Measurements from ENCODE around the gene RBM47.
"Not testable (repeated sequence)": the region's sequence is repeated elsewhere in the genome, so short reads cannot be mapped to it uniquely, and the experiment has no call there.

Gene RBM47

GRCh38 chr4:40629401-40630334, at the start of gene RBM47:
RBM47 (minus strand) TSS chr4:40629864; CDS start chr4:40438893, 190,971 bp downstream.
- in situ Hi-C loops (cut with MboI; ENCODE audit: low pct_unique_long_range_greater_than_20kb, low sequenced_read_pairs) = no loop called here
- DNase-seq = peak; percentile 43

DNA sequence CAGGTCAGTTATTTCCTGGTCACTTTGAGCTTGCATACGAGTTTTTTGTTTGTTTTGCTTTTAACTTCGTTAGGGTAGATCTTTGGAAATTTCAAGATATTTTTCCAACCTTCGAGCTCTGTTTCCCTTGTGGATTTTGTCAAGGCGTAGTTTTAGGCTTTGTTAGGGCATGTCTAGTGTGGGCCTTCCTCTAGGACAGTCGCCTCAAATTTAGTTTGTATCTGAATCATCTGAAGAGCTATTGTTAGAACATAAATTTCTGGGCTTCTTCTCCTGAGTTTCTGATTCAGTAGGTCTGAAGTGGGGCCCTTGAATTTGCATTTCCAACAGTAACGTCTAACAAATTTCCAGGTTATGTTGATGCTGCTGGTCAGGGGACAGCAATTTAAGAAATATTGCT, 48.8 kb upstream of the RBM47 start:
- DNase-seq = no peak

GRCh38 chr4:40675166-40675565, 45.5 kb upstream of the RBM47 start:
- in situ Hi-C loops (cut with MboI; ENCODE audit: low pct_unique_long_range_greater_than_20kb, low sequenced_read_pairs) = no loop called here
- DNase-seq = no peak

More for the DNA sequence above, 48.8 kb upstream of the RBM47 start:
- in situ Hi-C loops (cut with MboI; ENCODE audit: low pct_unique_long_range_greater_than_20kb, low sequenced_read_pairs) = no loop called here

DNA sequence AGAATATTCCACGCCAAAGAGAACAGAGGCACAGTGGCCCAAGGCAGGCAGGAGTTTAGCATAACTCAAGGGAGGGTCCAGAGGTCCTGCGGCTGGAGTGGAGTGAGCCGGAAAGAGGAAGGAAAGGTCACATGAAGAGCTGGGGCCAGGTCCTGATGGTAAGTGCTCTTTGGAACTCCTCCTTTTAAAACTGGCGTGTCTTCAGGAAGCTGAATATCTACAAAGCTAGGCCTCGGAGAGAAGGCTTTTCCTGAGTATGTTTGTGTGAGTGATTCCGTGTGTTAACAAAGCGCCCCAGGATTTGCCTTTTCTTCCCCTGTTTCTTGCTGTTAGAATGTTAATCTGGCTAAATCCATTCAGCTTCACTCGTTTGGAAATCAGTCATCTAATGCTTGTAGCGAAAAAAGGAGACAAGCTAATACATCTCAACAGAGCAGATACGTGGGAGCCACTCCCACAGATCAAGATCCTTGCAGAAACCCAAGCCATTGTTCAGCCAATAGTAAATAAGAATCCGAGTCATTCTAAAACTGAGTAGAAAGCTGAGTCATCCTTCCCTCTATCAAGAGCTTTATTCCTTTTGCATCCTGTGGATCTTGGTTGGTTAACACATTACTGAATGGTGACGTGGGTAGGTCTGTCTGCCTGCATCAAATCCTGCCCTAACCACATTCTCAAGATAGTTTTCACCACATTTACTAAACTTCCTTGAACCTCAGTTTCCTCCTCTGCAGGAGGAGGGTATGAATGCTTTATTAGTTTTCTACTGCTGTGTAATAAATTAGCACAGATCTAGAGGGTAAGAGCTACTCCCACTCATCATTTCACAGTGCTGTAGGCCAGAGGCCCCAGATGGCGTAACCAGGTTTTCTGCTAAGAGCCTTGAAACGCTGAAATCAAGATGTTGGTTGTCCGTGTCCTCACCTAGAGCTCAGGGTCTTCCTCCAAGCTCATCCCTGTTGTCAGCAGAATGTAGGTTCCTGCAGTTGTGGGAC, 43.2 kb upstream of the RBM47 start:
- in situ Hi-C loops (cut with MboI; ENCODE audit: low pct_unique_long_range_greater_than_20kb, low sequenced_read_pairs) = no loop called here
- DNase-seq = peak; percentile 90

GRCh38 chr4:40669504-40669903, 39.8 kb upstream of the RBM47 start:
- in situ Hi-C loops (cut with MboI; ENCODE audit: low pct_unique_long_range_greater_than_20kb, low sequenced_read_pairs) = no loop called here

DNA sequence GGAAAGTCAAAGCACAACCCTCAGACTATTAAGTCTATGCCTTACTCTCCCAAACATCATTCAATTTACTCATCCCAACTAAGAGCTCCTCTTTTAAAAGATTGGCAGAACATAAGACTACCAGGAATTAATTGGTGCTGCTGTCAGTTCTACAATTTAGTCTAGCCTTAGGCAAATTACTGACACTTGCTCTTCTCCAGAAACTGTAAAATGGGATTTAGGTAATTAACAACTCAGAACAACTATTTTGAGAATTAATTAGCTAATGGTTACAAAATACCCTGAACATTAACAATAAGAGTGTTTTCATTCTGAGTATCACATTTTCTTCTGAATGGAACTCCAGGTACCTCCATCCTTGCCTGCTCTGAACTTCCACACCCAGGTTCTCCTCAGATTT, 36.2 kb upstream of the RBM47 start:
- DNase-seq = no peak
- in situ Hi-C loops (cut with MboI; ENCODE audit: low pct_unique_long_range_greater_than_20kb, low sequenced_read_pairs) = no loop called here

More at GRCh38 chr4:40669504-40669903, 39.8 kb upstream of the RBM47 start:
- no peak for DNase-seq

DNA sequence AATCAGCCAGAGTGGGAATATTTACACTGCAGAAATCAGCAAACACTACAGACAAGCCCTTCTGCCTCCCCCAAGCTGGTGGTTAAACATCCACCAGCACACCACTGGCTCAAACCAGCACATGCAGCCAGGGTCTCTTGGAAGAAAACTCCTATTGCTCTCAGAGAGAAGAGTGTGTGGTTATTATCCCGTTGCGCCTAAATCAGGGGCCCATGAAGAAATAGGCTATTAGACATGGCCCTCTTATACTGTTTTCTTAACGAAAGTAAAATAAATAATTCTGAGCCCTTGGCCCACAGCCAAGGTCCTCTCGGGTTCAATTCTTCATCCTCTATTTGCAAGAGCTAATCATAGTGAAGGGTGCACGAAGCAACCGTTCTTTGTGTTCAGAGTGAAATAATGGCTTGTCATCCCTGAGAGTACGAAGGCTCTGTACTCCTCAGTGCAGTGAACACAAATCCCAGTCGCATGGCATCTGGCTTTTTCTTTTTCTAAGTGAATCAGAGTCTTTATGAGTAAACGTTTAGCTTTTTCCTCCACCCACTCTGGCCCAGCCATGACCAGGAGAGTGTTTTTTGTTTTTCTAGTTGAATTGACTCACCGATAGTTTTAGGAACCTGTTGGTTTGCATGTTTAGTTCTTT, 33.4 kb upstream of the RBM47 start:
- in situ Hi-C loops (cut with MboI; ENCODE audit: low pct_unique_long_range_greater_than_20kb, low sequenced_read_pairs) = no loop called here
- DNase-seq = no peak

- in situ Hi-C loops (cut with MboI; ENCODE audit: low pct_unique_long_range_greater_than_20kb, low sequenced_read_pairs) = no loop called here
Measured at GRCh38 chr4:40661803-40662202, 32.1 kb upstream of the RBM47 start.

DNA sequence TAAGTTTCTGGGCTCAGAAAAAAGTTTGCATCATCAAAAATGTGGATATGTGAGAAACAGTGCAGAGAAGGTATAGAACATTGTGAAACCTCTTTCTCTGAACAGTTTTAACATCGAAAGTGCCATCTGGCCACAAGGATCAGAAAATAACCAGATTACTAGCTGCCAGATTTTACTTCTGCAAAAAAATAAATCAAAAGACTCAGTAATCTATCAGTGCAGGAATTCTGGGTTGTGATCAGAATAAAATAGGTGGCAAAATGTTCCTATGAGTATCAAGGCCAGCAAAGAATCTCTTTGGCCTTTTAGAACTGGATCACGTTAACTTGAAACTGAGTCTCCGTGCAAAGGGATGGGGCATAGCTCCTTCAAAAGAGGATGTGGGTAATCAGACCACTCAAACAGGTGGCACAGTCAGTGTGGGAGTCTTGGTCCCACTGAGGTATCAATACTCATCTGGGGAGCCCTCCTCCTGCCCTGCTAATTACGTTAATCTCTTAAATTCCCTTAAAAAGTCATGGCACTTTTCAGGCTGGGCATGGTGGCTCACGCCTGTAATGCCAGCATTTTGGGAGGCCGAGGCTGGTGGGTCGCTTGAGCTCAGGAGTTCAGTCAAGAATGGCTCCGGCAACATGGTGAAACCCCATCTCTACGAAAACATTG, 26.7 kb upstream of the RBM47 start:
- in situ Hi-C loops (cut with MboI; ENCODE audit: low pct_unique_long_range_greater_than_20kb, low sequenced_read_pairs) = no loop called here
- DNase-seq = peak; percentile 18

More at GRCh38 chr4:40661803-40662202, 32.1 kb upstream of the RBM47 start:
- DNase-seq = no peak

- in situ Hi-C loops (cut with MboI; ENCODE audit: low pct_unique_long_range_greater_than_20kb, low sequenced_read_pairs) = no loop called here
- DNase-seq = no peak
Measured at GRCh38 chr4:40651280-40651679, 21.6 kb upstream of the RBM47 start.

GRCh38 chr4:40649321-40649720, 19.7 kb upstream of the RBM47 start:
- no peak for DNase-seq
- in situ Hi-C loops (cut with MboI; ENCODE audit: low pct_unique_long_range_greater_than_20kb, low sequenced_read_pairs) = no loop called here

DNA sequence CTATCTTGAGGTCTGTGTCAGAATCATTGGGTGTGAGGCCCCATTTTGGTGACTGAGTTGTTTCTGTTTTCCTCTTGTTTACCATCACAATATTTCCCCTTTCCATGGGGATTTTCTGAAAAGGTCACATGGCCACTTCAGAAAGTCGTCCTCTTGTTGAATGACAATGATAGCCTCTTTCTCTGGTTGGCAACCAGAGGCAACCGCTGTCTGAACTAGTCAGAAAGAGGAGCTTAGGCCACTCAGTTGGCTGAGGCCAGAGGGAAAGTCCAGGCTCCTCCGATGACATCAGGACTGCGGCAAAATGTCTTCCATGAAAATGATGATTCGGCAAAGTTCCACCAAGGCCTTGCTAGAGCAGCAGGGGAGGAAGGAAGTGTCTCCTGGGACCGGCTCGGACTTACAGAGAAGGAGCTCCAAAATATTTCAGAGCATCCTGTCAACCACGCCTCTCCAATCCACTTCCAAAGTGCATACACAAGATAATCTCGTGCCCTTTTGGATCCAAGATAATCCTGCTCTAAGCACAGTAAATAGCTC, 19.1 kb upstream of the RBM47 start:
- in situ Hi-C loops (cut with MboI; ENCODE audit: low pct_unique_long_range_greater_than_20kb, low sequenced_read_pairs) = no loop called here
- no peak for DNase-seq

DNA sequence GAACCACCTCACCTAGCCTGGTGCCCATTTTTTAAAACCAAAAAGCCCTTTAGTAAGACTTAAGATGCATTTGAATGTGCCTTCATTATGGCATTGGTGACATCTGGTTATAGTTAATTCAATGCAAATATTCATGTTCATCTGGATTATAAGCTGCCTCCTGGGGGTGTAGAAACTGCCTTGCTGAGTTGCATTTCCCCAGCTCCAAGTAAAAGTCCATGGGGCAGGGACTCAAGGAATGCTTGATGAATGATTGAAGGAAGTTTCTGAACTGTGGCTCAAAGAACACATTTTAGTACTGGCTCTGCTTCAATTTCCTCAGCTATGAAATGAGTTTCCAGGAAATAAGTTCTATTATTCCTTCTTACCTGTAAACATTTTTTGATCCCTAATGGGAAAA, 18.5 kb upstream of the RBM47 start:
- no peak for DNase-seq

DNA sequence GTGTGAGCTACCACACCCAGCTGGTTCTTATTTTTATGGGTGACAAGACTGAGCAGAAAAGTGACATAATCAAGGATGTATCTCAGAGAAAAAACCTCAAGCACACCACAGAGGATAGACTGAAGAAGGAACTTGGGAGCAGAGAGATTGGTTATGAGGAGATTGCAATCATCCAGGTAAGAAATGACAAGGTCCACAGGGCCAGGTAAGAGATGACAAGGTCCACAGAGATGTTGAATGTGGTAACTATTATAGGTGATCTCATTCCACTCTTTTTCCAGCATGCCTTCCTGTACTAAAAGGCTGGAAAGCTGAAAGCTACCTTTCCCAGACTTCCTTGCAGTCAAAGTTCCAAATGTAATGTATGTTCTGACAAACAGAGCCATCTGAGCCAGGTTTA, 15.9 kb upstream of the RBM47 start:
- in situ Hi-C loops (cut with MboI; ENCODE audit: low pct_unique_long_range_greater_than_20kb, low sequenced_read_pairs) = no loop called here

More for the DNA sequence above, 18.5 kb upstream of the RBM47 start:
- in situ Hi-C loops (cut with MboI; ENCODE audit: low pct_unique_long_range_greater_than_20kb, low sequenced_read_pairs) = no loop called here

GRCh38 chr4:40632080-40632479, 2.4 kb upstream of the RBM47 start:
- no peak for DNase-seq
- in situ Hi-C loops (cut with MboI; ENCODE audit: low pct_unique_long_range_greater_than_20kb, low sequenced_read_pairs) = no loop called here

More for the DNA sequence above, 15.9 kb upstream of the RBM47 start:
- DNase-seq = no peak

- in situ Hi-C loops (cut with MboI; ENCODE audit: low pct_unique_long_range_greater_than_20kb, low sequenced_read_pairs) = no loop called here
- DNase-seq = no peak
Measured at GRCh38 chr4:40630335-40631021, 814 bp upstream of the RBM47 start.

GRCh38 chr4:40628888-40629287, 776 bp downstream of the RBM47 start:
- DNase-seq = no peak
- in situ Hi-C loops (cut with MboI; ENCODE audit: low pct_unique_long_range_greater_than_20kb, low sequenced_read_pairs) = no loop called here

GRCh38 chr4:40628407-40628806, 1.3 kb downstream of the RBM47 start:
- in situ Hi-C loops (cut with MboI; ENCODE audit: low pct_unique_long_range_greater_than_20kb, low sequenced_read_pairs); DNase-seq: not testable (repeated sequence)
